NT2/D1 (cell line): ENCODE results near the gene AKT2.

ENCODE experiments used
- DNase-seq: peaks from one replicate; pipeline ENCODE4 v3.0.0-alpha.2; 2011; ENCODE audit warnings: low read depth, low spot score
- H3K27me3 ChIP-seq: 2 replicates; pipeline ENCODE4 v1.6.0; 2011; ENCODE audit warnings: mild to moderate bottlenecking; ENCODE audit not compliant: insufficient read length, insufficient read depth
- H3K36me3 ChIP-seq: 2 replicates; pipeline ENCODE4 v1.6.1; 2011; ENCODE audit warnings: mild to moderate bottlenecking, low read length, mixed read lengths; ENCODE audit not compliant: insufficient read depth, insufficient read length
- H3K4me1 ChIP-seq: 2 replicates; pipeline ENCODE4 v1.5.1; 2011; ENCODE audit not compliant: insufficient read depth, insufficient read length
- H3K4me3 ChIP-seq: 2 replicates; pipeline ENCODE4 v1.5.1; 2011; ENCODE audit warnings: low read depth; ENCODE audit not compliant: insufficient read length
- H3K9ac ChIP-seq: 2 replicates; pipeline ENCODE4 v1.6.0; 2011; ENCODE audit warnings: low read depth; ENCODE audit not compliant: insufficient read length
- H3K9me3 ChIP-seq: 2 replicates; pipeline ENCODE4 v1.5.1; 2011; ENCODE audit warnings: mild to moderate bottlenecking, low read length; ENCODE audit not compliant: insufficient read depth
- SUZ12 ChIP-seq: IDR thresholded peaks from 2 replicates; pipeline ENCODE4 v1.6.1; 2011; ENCODE audit not compliant: insufficient read length, insufficient read depth; ENCODE audit errors: extremely low read depth
- YY1 ChIP-seq: IDR thresholded peaks from 2 replicates; pipeline ENCODE4 v1.6.1; 2011; ENCODE audit not compliant: insufficient read length, insufficient read depth
- ZNF274 ChIP-seq: IDR thresholded peaks from 2 replicates; pipeline ENCODE4 v1.6.1; 2011; ENCODE audit warnings: mild to moderate bottlenecking, low read depth, low read length

AKT2 gene

GRCh38 chr19:40294560-40294959 is 9.4 kb upstream of the AKT2 start:
- Histone ChIP-seq H3K9me3 (no peaks in the 10 kb centered on the region), H3K36me3 (no peaks in the 10 kb centered on the region), H3K27me3 (no peaks in the 10 kb centered on the region), H3K4me1 (no peaks in the 10 kb centered on the region), H3K4me3 (no peak overlapping the region), H3K9ac (no peak overlapping the region)
- DNase-seq: no peak
- TF ChIP-seq YY1 (no peak), SUZ12 (no peak), ZNF274 (no peak)

- Histone ChIP-seq H3K9ac (no peak overlapping the region), H3K36me3 (peaks cover 16% of the 10 kb centered on the region), H3K9me3 (no peaks in the 10 kb centered on the region), H3K4me1 (peaks cover 5% of the 10 kb centered on the region), H3K4me3 (no peak overlapping the region), H3K27me3 (no peaks in the 10 kb centered on the region)
- no peak for TF ChIP-seq SUZ12
- TF ChIP-seq YY1: no peak
- no peak for TF ChIP-seq ZNF274
- DNase-seq: no peak
Measured at GRCh38 chr19:40286971-40287421, 1.9 kb upstream of the AKT2 start.

GRCh38 chr19:40286235-40286970 is 1.3 kb upstream of the AKT2 start:
- H3K4me3 ChIP-seq: no peak overlapping the region

GRCh38 chr19:40285353-40286234 is 449 bp upstream of the AKT2 start:
- DNase-seq: peak; percentile 93
- Histone ChIP-seq H3K27me3 (no peaks in the 10 kb centered on the region), H3K4me1 (peaks cover 10% of the 10 kb centered on the region), H3K9ac (no peak overlapping the region), H3K9me3 (no peaks in the 10 kb centered on the region), H3K36me3 (peaks cover 18% of the 10 kb centered on the region), H3K4me3 (peak overlapping the region; percentile 60)
- TF ChIP-seq SUZ12 (no peak), YY1 (no peak), ZNF274 (no peak)

More at GRCh38 chr19:40286235-40286970, 1.3 kb upstream of the AKT2 start:
- Histone ChIP-seq H3K9me3 (no peaks in the 10 kb centered on the region), H3K9ac (peak overlapping the region; percentile 23), H3K36me3 (peaks cover 18% of the 10 kb centered on the region), H3K4me1 (peaks cover 5% of the 10 kb centered on the region), H3K27me3 (no peaks in the 10 kb centered on the region)
- TF ChIP-seq SUZ12: no peak
- no peak for TF ChIP-seq YY1
- TF ChIP-seq ZNF274: no peak
- no peak for DNase-seq

- Histone ChIP-seq H3K36me3 (peaks cover 20% of the 10 kb centered on the region), H3K27me3 (no peaks in the 10 kb centered on the region), H3K9ac (peak overlapping the region; percentile 95), H3K4me3 (peak overlapping the region; percentile 84), H3K9me3 (no peaks in the 10 kb centered on the region), H3K4me1 (peaks cover 18% of the 10 kb centered on the region)
- TF ChIP-seq ZNF274 (no peak), SUZ12 (no peak), YY1 (no peak)
- no peak for DNase-seq
Measured at GRCh38 chr19:40284251-40284500, 969 bp downstream of the AKT2 start.

- Histone ChIP-seq H3K36me3 (peaks cover 25% of the 10 kb centered on the region), H3K4me3 (peak overlapping the region; percentile 84), H3K9me3 (no peaks in the 10 kb centered on the region), H3K4me1 (peaks cover 21% of the 10 kb centered on the region), H3K27me3 (no peaks in the 10 kb centered on the region), H3K9ac (peak overlapping the region; percentile 95)
- TF ChIP-seq SUZ12: no peak
- DNase-seq: no peak
Measured at GRCh38 chr19:40283414-40284250, 1.5 kb downstream of the AKT2 start.
